Activated naive CD8-positive, alpha-beta T cell treated with anti-CD3 and anti-CD28 coated beads, Interleukin-2, amount 50 U/mL, for 16 hours (primary cell): Measurements from ENCODE around the gene DDIT3.

Experiments
- DNase-seq: peaks from one replicate; pipeline ENCODE4 v3.0.0-alpha.2; 2020; ENCODE audit warnings: low read depth, low spot score

The DDIT3 gene

DNA sequence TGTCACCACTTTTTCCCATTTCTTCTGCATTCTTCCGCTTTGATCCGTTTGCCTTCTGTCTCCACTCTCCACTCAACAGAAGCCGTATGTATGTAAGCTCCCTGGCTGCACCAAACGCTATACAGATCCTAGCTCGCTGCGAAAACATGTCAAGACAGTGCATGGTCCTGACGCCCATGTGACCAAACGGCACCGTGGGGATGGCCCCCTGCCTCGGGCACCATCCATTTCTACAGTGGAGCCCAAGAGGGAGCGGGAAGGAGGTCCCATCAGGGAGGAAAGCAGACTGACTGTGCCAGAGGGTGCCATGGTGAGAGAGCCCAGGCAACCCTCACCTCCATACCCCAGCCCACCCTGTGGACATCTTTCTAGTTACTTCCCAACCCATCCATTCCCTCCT, 52.4 kb downstream of the DDIT3 start:
- no peak for DNase-seq

GRCh38 chr12:57467212-57467874, 53.0 kb downstream of the DDIT3 start:
- no peak for DNase-seq
